Thoracic aorta (tissue), 2 donors: Measurements from ENCODE around the gene LANCL3. TPM values are rescaled to one million over a fixed set of nuclear protein-coding genes. Genes with fewer than 3 reads are reported as not detected.
"Not testable (repeated sequence)": the region's sequence is repeated elsewhere in the genome, so short reads cannot be mapped to it uniquely, and the experiment has no call there.

ENCODE experiments used
- ATAC-seq: fragments of 150-250 bp; one replicate; pipeline ENCODE4 v1.8.0; 2017; ENCODE audit warnings: low read depth; ENCODE audit not compliant: insufficient number of reproducible peaks, low FRiP score
- DNase-seq: peaks from one replicate; pipeline ENCODE4 v3.0.0-alpha.2; 2020; ENCODE audit warnings: low spot score
- H3K27ac ChIP-seq, 2 donors: fragments of 200-600 bp; sonication (generic); 1 replicate in 1 of 2; 2 replicates in 1 of 2; pipeline ENCODE4 v1.5.1; 2016; ENCODE audit warnings: mild to moderate bottlenecking in 2 of 2, moderate library complexity in 2 of 2
- H3K27me3 ChIP-seq: fragments of 200-600 bp; sonication (generic); replicated peaks from 2 replicates; pipeline ENCODE4 v1.6.0; 2016; ENCODE audit warnings: mild to moderate bottlenecking; ENCODE audit not compliant: insufficient read depth
- H3K36me3 ChIP-seq: fragments of 200-600 bp; sonication (generic); one replicate; pipeline ENCODE4 v1.5.1; 2016
- H3K4me1 ChIP-seq, 2 donors: fragments of 200-600 bp; sonication (generic); 1 replicate in 1 of 2; 2 replicates in 1 of 2; pipeline versions ENCODE4 v1.5.1 to v1.6.0; 2016; ENCODE audit warnings: low read depth in 2 of 2, mild to moderate bottlenecking in 1 of 2; ENCODE audit not compliant: control insufficient read depth in 1 of 2
- H3K4me3 ChIP-seq: fragments of 200-600 bp; sonication (generic); 2 replicates; pipeline ENCODE4 v1.5.1; 2016; ENCODE audit warnings: mild to moderate bottlenecking
- H3K9me3 ChIP-seq: fragments of 200-600 bp; sonication (generic); 2 replicates; pipeline ENCODE4 v1.5.1; 2016
- total RNA-seq, 2 donors: library from RNA; depleted of rRNA; stranded (reverse); fragments of >200 nt; gene quantifications; one replicate each; pipeline versions ENCODE4 v1.1.0 to v1.2.3, GENCODE V29; 2016
- TF ChIP-seq, protein P1 (sequence below): fragments of 200-600 bp; sonication (generic); IDR thresholded peaks from one replicate; pipeline ENCODE4 v1.5.1; 2019; ENCODE audit warnings: antibody characterized with exemption

LANCL3 gene
- total RNA-seq, 2 donors from 2014 or later: 0.95 to 0.99 TPM

DNA sequence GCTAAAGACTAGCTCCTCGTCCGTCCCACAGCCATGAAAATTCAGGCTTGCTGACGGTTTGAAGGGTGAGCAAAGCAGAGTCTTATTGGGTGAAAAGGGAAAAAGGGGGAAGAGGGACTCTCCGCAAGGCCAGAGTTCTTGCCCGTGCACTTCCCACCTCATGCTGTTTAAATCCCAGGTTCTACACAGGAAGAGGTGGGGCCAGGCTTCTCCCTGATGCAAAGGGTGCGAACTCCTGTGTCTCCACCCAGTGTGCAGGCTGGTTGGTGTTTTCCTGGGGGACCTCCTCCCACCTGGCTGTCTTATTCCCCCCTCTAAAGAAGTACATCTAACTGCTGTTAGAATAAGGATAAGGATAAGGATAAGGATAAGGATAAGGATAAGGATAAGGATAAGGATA is 18.0 kb upstream of the LANCL3 start:
- TF ChIP-seq, protein P1, sequence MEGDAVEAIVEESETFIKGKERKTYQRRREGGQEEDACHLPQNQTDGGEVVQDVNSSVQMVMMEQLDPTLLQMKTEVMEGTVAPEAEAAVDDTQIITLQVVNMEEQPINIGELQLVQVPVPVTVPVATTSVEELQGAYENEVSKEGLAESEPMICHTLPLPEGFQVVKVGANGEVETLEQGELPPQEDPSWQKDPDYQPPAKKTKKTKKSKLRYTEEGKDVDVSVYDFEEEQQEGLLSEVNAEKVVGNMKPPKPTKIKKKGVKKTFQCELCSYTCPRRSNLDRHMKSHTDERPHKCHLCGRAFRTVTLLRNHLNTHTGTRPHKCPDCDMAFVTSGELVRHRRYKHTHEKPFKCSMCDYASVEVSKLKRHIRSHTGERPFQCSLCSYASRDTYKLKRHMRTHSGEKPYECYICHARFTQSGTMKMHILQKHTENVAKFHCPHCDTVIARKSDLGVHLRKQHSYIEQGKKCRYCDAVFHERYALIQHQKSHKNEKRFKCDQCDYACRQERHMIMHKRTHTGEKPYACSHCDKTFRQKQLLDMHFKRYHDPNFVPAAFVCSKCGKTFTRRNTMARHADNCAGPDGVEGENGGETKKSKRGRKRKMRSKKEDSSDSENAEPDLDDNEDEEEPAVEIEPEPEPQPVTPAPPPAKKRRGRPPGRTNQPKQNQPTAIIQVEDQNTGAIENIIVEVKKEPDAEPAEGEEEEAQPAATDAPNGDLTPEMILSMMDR: no peak
- DNase-seq: no peak
- no peak for ATAC-seq

DNA sequence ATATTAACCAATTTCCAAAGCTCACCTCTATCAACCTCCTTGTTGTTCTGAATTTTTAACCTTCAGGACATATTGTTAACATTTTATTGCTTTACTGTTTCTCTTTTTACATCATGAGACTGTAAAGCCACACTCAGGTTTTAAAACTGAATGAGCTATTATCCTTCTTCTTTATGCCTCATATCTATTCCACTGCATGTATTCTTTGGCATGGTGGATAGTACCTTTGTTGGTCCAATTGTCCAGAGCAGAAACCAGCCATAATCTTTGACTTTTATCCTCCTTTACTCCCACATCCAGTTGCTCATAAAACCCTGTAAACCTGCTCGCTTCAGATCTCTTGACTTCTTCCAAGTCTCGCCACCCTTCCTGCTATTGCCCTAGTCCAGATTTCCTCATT is 6.2 kb upstream of the LANCL3 start:
- H3K4me3 ChIP-seq, H3K36me3 ChIP-seq, H3K4me1 ChIP-seq, H3K9me3 ChIP-seq, ATAC-seq, DNase-seq, H3K27me3 ChIP-seq, H3K27ac ChIP-seq: not testable (repeated sequence)

More for the DNA sequence above, 18.0 kb upstream of the LANCL3 start:
- no peaks in the 10 kb centered on the region for H3K27me3 ChIP-seq
- H3K27ac ChIP-seq: no peak overlapping the region
- H3K4me1 ChIP-seq: no peaks in the 10 kb centered on the region
- H3K4me3 ChIP-seq: no peak overlapping the region
- no peaks in the 10 kb centered on the region for H3K36me3 ChIP-seq
- no peaks in the 10 kb centered on the region for H3K9me3 ChIP-seq

DNA sequence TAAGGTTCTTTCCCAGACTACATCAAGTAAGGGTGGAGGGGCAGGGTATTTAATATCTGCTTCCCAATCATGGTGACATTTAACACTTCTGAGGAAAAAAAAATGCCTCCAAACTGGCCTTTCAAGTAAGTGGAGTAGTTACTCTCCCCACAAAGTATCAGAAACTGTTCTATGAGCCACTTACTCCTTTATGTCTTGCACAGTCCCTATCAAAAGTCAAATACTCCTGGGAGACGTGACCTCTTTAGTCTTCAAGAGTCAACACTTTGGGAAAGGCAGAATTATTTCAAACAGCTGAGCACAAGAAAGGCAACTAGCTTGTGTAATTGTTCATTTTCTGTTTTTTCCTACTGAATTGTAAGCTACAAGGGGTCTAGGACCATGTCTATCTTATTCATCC is 1.1 kb upstream of the LANCL3 start:
- H3K36me3 ChIP-seq, H3K4me3 ChIP-seq, H3K4me1 ChIP-seq, H3K9me3 ChIP-seq, ATAC-seq, H3K27ac ChIP-seq, H3K27me3 ChIP-seq, DNase-seq: not testable (repeated sequence)

DNA sequence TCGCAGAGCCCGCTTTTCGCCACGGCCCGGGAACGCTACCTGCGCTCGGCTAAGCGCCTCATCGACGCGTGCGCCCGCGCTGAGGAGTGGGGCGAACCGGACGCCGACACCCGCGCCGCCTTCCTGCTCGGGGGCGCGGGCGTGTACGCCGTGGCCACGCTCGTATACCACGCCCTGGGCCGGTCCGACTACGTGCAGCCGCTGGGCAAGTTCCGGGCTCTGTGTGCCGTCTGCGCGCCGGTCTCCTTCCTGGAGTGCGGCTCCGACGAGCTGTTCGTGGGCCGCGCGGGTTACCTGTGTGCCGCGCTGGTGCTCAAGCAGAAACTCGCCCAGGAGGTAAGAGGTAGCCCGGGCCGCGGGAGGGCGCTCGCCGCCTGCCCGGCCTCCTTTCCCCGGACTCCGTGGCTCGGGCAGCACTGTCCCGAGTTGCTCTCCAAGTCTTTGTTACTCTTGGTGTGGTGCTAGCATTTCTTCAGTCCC is 687 bp downstream of the LANCL3 start:
- peak overlapping the region in 1 of 2 donors; percentile 26 for H3K27ac ChIP-seq
- not testable (repeated sequence) for H3K36me3 ChIP-seq, H3K9me3 ChIP-seq, ATAC-seq, H3K27me3 ChIP-seq, H3K4me1 ChIP-seq, DNase-seq
- TF ChIP-seq, protein P1: peak; percentile 39
- H3K4me3 ChIP-seq: peak overlapping the region; percentile 70

DNA sequence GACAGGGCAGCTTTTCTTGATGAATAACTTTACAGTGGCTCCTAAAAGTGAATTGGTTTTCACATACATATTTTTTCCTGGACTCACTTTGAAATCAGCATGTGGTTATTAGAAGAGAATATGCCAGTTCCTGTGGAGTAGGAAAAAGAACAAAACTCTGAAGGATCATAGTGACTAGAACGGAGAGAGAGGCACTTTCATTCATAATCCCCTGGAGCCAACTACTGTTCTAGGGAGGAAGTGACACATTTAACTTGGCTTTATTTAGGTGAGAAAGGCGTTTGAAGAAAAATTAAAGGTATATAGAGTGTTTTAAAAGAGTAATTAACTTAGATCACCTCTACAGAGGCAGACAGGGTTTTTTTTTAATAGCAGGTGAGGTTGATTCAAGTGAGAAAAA is 1.7 kb downstream of the LANCL3 start:
- H3K4me3 ChIP-seq: peak overlapping the region; percentile 70
- not testable (repeated sequence) for DNase-seq, ATAC-seq, H3K36me3 ChIP-seq, H3K4me1 ChIP-seq, H3K9me3 ChIP-seq, H3K27me3 ChIP-seq
- peak overlapping the region in 1 of 2 donors; percentile 26 for H3K27ac ChIP-seq

DNA sequence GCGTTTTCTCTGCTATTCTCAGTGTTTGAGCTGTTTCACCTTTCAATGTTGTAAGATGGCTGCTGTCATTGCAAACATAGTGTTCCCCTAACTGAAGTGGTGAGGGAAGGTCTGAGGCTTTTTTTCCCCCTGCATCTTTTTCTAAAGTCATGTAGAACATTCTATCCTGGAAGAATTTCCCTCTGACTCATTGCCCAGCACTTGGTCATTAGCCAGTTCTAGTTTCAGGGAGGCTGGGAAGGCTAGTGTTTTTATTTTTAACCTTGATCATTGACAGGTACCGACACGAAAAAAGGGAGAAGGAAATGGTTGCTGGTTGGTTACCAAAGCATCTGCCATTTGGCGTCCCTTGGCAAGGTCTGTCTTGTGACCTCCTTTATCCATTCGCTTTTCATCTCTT is 6.6 kb downstream of the LANCL3 start:
- H3K4me1 ChIP-seq: no peaks in the 10 kb centered on the region
- H3K4me3 ChIP-seq: no peak overlapping the region
- ATAC-seq: no peak
- DNase-seq: no peak
- peak overlapping the region in 1 of 2 donors; percentile 30 for H3K27ac ChIP-seq
- TF ChIP-seq, protein P1: no peak
- no peaks in the 10 kb centered on the region for H3K36me3 ChIP-seq
- H3K9me3 ChIP-seq: no peaks in the 10 kb centered on the region
- no peaks in the 10 kb centered on the region for H3K27me3 ChIP-seq

DNA sequence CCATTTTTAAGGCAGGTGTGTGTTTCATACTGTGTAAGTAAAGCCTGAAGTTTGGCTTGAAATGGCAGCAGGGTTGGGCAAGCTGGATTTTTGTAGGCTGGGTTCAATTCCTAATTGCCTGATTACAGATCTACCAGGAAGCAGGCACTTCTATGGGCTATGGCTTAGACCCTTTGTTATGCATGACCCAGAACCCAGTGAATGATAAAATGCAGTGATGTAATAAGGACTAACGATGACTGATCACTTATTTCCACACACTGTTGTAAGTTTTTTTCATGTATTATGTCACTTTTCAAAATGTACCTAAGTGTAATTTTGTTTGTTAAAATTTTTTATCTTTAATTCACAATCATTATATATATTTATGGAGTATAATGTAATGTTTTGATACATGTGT is 8.6 kb downstream of the LANCL3 start:
- Histone ChIP-seq H3K9me3 (no peaks in the 10 kb centered on the region), H3K27ac (no peak overlapping the region), H3K4me1 (no peaks in the 10 kb centered on the region), H3K27me3 (no peaks in the 10 kb centered on the region), H3K36me3 (no peaks in the 10 kb centered on the region), H3K4me3 (no peak overlapping the region)
- DNase-seq: no peak
- TF ChIP-seq, protein P1: no peak
- no peak for ATAC-seq

DNA sequence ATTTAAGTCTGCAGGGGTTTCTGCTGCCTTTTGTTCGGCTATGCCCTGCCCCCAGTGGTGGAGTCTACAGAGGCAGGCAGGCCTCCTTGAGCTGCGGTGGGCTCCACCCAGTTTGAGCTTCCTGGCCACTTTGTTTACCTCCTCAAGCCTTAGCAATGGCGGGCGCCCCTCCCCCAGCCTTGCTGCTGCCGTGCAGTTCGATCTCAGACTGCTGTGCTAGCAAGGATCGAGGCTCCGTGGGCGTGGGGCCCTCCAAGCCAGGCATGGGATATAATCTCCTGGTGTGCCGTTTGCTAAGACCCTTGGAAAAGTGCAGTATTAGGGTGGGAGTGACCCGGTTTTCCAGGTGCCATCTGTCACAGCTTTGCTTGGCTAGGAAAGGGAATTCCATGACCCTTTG is 15.9 kb downstream of the LANCL3 start:
- ATAC-seq, H3K27me3 ChIP-seq, H3K36me3 ChIP-seq, H3K4me1 ChIP-seq, H3K4me3 ChIP-seq, DNase-seq, H3K27ac ChIP-seq, H3K9me3 ChIP-seq: not testable (repeated sequence)
